ENCODE results near the gene CCDC92B.
"Not testable (repeated sequence)": the region's sequence is repeated elsewhere in the genome, so short reads cannot be mapped to it uniquely, and the experiment has no call there.

CCDC92B gene

GRCh38 chr17:2795441-2796163, 46.1 kb upstream of the CCDC92B start:
- TF ChIP-seq CTCF (IDR thresholded peaks at IDR 0.05; ENCODE audit: low read depth, low read length), result no peak
- no peak for DNase-seq (ENCODE audit: low read depth in 2 of 2)
- no peak overlapping the region for H3K4me3 ChIP-seq (replicated peaks in 1 of 2; ENCODE audit: low read depth in 2 of 2, low read length in 2 of 2)

- DNase-seq (ENCODE audit: low read depth in 2 of 2), result no peak
These were observed 44.8 kb upstream of the CCDC92B start for GRCh38 chr17:2794111-2794803.

GRCh38 chr17:2792366-2793169, 43.1 kb upstream of the CCDC92B start:
- no peak overlapping the region for H3K4me3 ChIP-seq (replicated peaks in 1 of 2; ENCODE audit: low read depth in 2 of 2, low read length in 2 of 2)
- TF ChIP-seq CTCF (IDR thresholded peaks at IDR 0.05; ENCODE audit: low read depth, low read length), result no peak
- DNase-seq (ENCODE audit: low read depth in 2 of 2), result no peak

More at GRCh38 chr17:2794111-2794803, 44.8 kb upstream of the CCDC92B start:
- TF ChIP-seq CTCF (IDR thresholded peaks at IDR 0.05; ENCODE audit: low read depth, low read length), result no peak
- H3K4me3 ChIP-seq (replicated peaks in 1 of 2; ENCODE audit: low read depth in 2 of 2, low read length in 2 of 2), result no peak overlapping the region

- no peak for TF ChIP-seq CTCF (IDR thresholded peaks at IDR 0.05; ENCODE audit: low read depth, low read length)
- no peak overlapping the region for H3K4me3 ChIP-seq (replicated peaks in 1 of 2; ENCODE audit: low read depth in 2 of 2, low read length in 2 of 2)
- no peak for DNase-seq (ENCODE audit: low read depth in 2 of 2)
These were observed 40.2 kb upstream of the CCDC92B start for GRCh38 chr17:2789700-2790099.

- peak overlapping the region in 1 of 2 donors; percentile 2 for H3K4me3 ChIP-seq (replicated peaks in 1 of 2; ENCODE audit: low read depth in 2 of 2, low read length in 2 of 2)
- peak; percentile 87 for TF ChIP-seq CTCF (IDR thresholded peaks at IDR 0.05; ENCODE audit: low read depth, low read length)
These were observed 36.9 kb upstream of the CCDC92B start for GRCh38 chr17:2786176-2786881.

GRCh38 chr17:2785376-2785775, 35.9 kb upstream of the CCDC92B start:
- H3K4me3 ChIP-seq (replicated peaks in 1 of 2; ENCODE audit: low read depth in 2 of 2, low read length in 2 of 2), result not testable (repeated sequence)
- peak in 1 of 2 donors; percentile 38 for DNase-seq (ENCODE audit: low read depth in 2 of 2)

More at GRCh38 chr17:2786176-2786881, 36.9 kb upstream of the CCDC92B start:
- peak; percentile 84 to 86 for DNase-seq (ENCODE audit: low read depth in 2 of 2)

Measured in cardiac fibroblast (primary cell).